Transverse colon (tissue), 4 donors: ENCODE data around the gene AHR. TPM values are rescaled to one million over a fixed set of nuclear protein-coding genes. Genes with fewer than 3 reads are reported as not detected.
A peak's percentile ranks its signal among the peaks of the same experiment; 100 is the strongest.

Source experiments
- DNase-seq: peaks from one replicate; pipeline ENCODE4 v3.0.0-alpha.2; 2019
- H3K27ac ChIP-seq, 4 donors: fragments of 200-600 bp; sonication (generic); 2 replicates each; pipeline ENCODE4 v1.5.1; 2016 to 2018; ENCODE audit warnings: inconsistent platforms in 4 of 4
- H3K27me3 ChIP-seq: fragments of 200-600 bp; sonication (generic); 2 replicates; pipeline ENCODE4 v1.5.1; 2017; ENCODE audit warnings: inconsistent platforms
- H3K36me3 ChIP-seq, 4 donors: fragments of 200-600 bp; sonication (generic); 2 replicates each; pipeline ENCODE4 v1.5.1; 2017 to 2019; ENCODE audit warnings: inconsistent platforms in 4 of 4
- H3K4me1 ChIP-seq, 4 donors: fragments of 200-600 bp; sonication (generic); 2 replicates each; pipeline ENCODE4 v1.5.1; 2017 to 2020; ENCODE audit warnings: inconsistent platforms in 4 of 4
- H3K4me3 ChIP-seq, 4 donors: fragments of 200-600 bp; sonication (generic); 1 replicate in 1 of 4; 2 replicates in 3 of 4; pipeline versions ENCODE4 v1.5.1 to v1.6.1; 2017 to 2019; ENCODE audit warnings: inconsistent platforms in 4 of 4
- H3K9me3 ChIP-seq, 2 donors: fragments of 200-600 bp; sonication (generic); 2 replicates each; pipeline ENCODE4 v1.5.1; 2017 to 2019; ENCODE audit warnings: inconsistent platforms in 2 of 2
- CTCF ChIP-seq, 5 experiments: fragments of 200-600 bp in 3 of 5; fragments of 450-650 bp in 2 of 5; sonication (generic) in 3 of 5; IDR thresholded peaks; 1 replicate in 2 of 5; 2 replicates in 3 of 5; pipeline ENCODE4 v1.5.1; 2016 to 2017; ENCODE audit warnings: antibody characterized with exemption in 5 of 5, inconsistent platforms in 3 of 5, mild to moderate bottlenecking in 2 of 5, moderate library complexity in 1 of 5
- EP300 ChIP-seq: sonication (generic); formaldehyde crosslinking; IDR thresholded peaks from one replicate; pipeline ENCODE4 v1.6.1; 2017; ENCODE audit warnings: antibody characterized with exemption, low read depth
- POLR2A ChIP-seq: fragments of 450-650 bp; IDR thresholded peaks from one replicate; pipeline ENCODE4 v1.6.1; 2016; ENCODE audit warnings: antibody characterized with exemption, mild to moderate bottlenecking, moderate library complexity
- POLR2AphosphoS5 ChIP-seq, 3 donors: sonication (generic); formaldehyde crosslinking; IDR thresholded peaks; one replicate each; pipeline ENCODE4 v1.6.1; 2016; ENCODE audit warnings: antibody characterized with exemption in 3 of 3
- WGBS, 2 donors: methylation state at CpG; one replicate each; pipeline ENCODE4 v1.1.5; 2018; ENCODE audit warnings: low coverage in 1 of 2; 5-methylcytosine and 5-hydroxymethylcytosine counted together
- in situ Hi-C, 4 donors: fragments of 200-750 bp; cut with MboI; loops; one replicate each; pipeline versions ENCODE4 v1.15.0 to v1.15.1; 2017; ENCODE audit warnings: low sequenced_read_pairs in 3 of 4, low pct_ligation_motif_present in 1 of 4, low pct_unique_long_range_greater_than_20kb in 1 of 4
- intact Hi-C: fragments of 100-400 bp; cut with DNase I; formaldehyde crosslinking; loops from one replicate; pipeline ENCODE4 v1.15.1; 2023; ENCODE audit warnings: low total_unique reads
- total RNA-seq, 4 donors: library from RNA; depleted of rRNA; stranded (reverse); fragments of >200 nt; gene quantifications; one replicate each; pipeline ENCODE4 v1.1.0, GENCODE V29; 2016

Gene AHR
- total RNA-seq, 4 donors from 2014 or later = 18.1 to 54.6 (median 43.7) TPM

DNA sequence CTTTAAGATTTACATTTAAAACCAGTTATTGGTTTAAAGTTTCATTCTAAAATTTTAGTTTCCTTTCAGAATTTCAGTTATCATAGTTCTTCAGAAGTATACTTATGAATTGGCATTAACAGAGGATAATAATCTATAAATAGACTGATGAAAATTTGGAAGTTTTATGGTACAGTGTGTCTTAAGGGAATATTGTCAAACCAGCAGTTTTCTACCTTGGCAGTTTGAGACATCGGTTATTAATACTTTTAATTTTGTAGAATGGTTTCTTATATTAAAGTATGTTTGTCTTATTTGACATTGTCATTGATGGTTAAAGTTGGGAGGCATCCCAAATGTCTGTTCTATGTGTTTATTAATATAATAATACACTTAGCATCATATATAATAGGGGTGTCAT, 2.0 kb downstream of the AHR start:
- Histone ChIP-seq H3K9me3 (no peaks in the 10 kb centered on the region), H3K36me3 (no peaks in the 10 kb centered on the region), H3K4me1 (peaks cover 0 to 40% (median 17%) of the 10 kb centered on the region in 4 donors), H3K27ac (peak overlapping the region; percentile 93 to 98 (median 98)), H3K4me3 (peak overlapping the region; percentile 5 to 95 (median 76)), H3K27me3 (no peaks in the 10 kb centered on the region)
- in situ Hi-C loops (loop anchor here (10.0 to 25.0 kb wide), 4 partner anchors 234 to 337 kb away; no protein-coding TSS in a partner anchor), intact Hi-C loops (no loop called here)
- WGBS, 2 donors = 17 to 31% methylated on average over 1 of the region's 1 CpG
- DNase-seq = no peak
- TF ChIP-seq POLR2A (no peak), EP300 (no peak), CTCF (IDR thresholded peaks at IDR 0.05) (no peak), POLR2AphosphoS5 (IDR thresholded peaks at IDR 0.05) (no peak)

DNA sequence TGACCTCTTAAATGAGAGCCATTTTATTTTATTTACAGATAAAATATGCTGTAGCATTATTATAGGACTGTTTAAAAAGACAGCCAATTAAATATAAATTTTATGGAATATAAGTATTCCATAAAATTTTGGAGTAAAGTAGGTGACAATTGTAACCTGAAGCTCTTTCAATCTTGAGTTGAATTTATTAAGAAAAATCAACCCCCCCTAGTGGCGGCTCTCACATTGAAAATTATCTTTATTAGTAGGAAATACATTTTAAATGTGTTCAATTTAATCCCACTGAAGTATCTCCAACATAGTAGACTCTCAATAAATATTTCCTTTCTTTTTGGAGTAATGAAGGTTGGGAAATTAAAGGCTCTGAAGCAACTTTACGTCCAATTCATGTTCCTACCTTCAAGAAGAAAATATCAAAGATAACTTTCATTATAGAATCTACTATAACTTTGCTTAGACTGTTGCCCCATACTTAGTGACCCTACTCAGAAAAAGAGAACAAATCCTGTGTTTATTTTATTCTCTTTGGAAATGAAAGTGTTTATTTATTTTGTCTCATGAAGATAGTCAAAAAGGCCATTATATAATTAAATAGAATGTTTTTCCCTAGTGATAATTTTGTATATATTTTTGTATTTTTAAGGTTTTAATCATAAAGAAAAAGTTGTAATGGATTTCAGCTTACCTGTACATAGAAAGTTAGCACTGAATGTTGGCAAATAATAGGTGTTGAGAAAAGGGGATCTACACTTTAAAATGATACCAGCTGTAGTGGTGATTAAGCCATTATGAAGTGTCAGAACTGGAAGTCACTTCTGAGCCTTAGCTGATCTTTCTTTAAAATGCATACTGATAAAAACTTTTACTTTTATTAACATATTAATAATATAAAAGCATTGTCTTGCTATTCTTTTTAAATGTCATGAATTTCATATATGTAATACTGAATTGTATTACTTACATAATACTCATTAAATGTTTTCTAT, 3.3 kb downstream of the AHR start:
- Histone ChIP-seq H3K36me3 (no peaks in the 10 kb centered on the region), H3K9me3 (no peaks in the 10 kb centered on the region), H3K27ac (peak overlapping the region; percentile 93 to 98 (median 98)), H3K4me1 (peaks cover 0 to 52% (median 25%) of the 10 kb centered on the region in 4 donors), H3K27me3 (no peaks in the 10 kb centered on the region), H3K4me3 (peak overlapping the region in 3 of 4 donors; percentile 69 to 95 (median 84))
- WGBS, 2 donors = 16 to 23% methylated on average over 2 of the region's 2 CpGs
- intact Hi-C loops = no loop called here
- DNase-seq = peak; percentile 32
- TF ChIP-seq POLR2AphosphoS5 (IDR thresholded peaks at IDR 0.05) = no peak
- peak; percentile 63 to 76 (median 68) for TF ChIP-seq CTCF (IDR thresholded peaks at IDR 0.05)
- in situ Hi-C loops = loop anchor here (10.0 to 25.0 kb wide), 4 partner anchors 233 to 336 kb away; no protein-coding TSS in a partner anchor

DNA sequence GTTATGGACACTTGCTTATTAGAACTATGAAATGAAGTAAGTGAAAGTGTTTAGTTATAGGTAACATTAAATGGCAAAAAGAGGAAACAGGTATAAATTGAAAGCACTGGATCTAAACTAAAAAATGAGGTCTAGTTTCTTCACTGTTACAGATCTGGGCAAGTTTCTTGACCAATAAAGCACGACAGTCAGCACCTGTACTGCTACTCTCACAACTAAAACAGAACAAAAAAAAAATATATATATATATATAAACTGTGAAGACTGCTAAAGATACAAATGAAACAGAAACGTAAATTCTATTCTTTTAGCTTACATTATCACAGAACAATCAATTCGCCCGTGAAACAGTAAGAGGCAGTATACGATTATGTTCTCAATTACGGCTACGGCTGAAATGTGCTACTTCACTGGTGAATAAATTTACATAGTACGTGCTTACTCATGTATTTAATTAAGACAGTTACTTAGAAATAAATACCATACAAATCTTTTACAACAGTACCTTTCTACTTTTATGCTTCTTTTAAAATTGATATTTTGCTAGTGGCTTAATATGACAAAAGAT, 4.2 kb downstream of the AHR start:
- 45 to 50% methylated on average over 8 of the region's 8 CpGs for WGBS, 2 donors
- in situ Hi-C loops (loop anchor here (10.0 to 25.0 kb wide), 4 partner anchors 232 to 335 kb away; no protein-coding TSS in a partner anchor), intact Hi-C loops (no loop called here)
- DNase-seq = no peak
- no peaks in the 10 kb centered on the region for H3K36me3 ChIP-seq
- no peaks in the 10 kb centered on the region for H3K27me3 ChIP-seq
- no peaks in the 10 kb centered on the region for H3K9me3 ChIP-seq
- H3K4me3 ChIP-seq = peak overlapping the region in 1 of 4 donors; percentile 84
- peaks cover 0 to 55% (median 31%) of the 10 kb centered on the region in 4 donors for H3K4me1 ChIP-seq
- peak overlapping the region in 3 of 4 donors; percentile 11 to 98 (median 15) for H3K27ac ChIP-seq
- TF ChIP-seq CTCF (IDR thresholded peaks at IDR 0.05) = peak in 1 of 5 experiments; percentile 7
- TF ChIP-seq POLR2AphosphoS5 (IDR thresholded peaks at IDR 0.05) = no peak

GRCh38 chr7:17304926-17305325, 6.5 kb downstream of the AHR start:
- no peak for TF ChIP-seq POLR2A
- no peak for DNase-seq
- H3K4me1 ChIP-seq = peaks cover 0 to 62% (median 38%) of the 10 kb centered on the region in 4 donors
- intact Hi-C loops = no loop called here
- peak overlapping the region; percentile 43 to 98 (median 55) for H3K27ac ChIP-seq
- H3K4me3 ChIP-seq = peak overlapping the region in 1 of 4 donors; percentile 17
- H3K27me3 ChIP-seq = no peaks in the 10 kb centered on the region
- no peaks in the 10 kb centered on the region for H3K36me3 ChIP-seq
- in situ Hi-C loops = loop anchor here (10.0 to 25.0 kb wide), 4 partner anchors 230 to 332 kb away; no protein-coding TSS in a partner anchor
- no peaks in the 10 kb centered on the region for H3K9me3 ChIP-seq
